HG02588 (cell line): ENCODE data around the gene SERPIND1.

Source experiments
- ATAC-seq: cut with Tn5 transposase; IDR thresholded peaks from one replicate; pipeline ENCODE4 v1.9.1; 2021; ENCODE audit warnings: mild to moderate bottlenecking, moderate library complexity; ENCODE audit not compliant: unreplicated experiment

The SERPIND1 gene

GRCh38 chr22:20774882-20775281 is 969 bp downstream of the SERPIND1 start:
- ATAC-seq: no peak

- no peak for ATAC-seq
Observed at GRCh38 chr22:20775342-20775895, 1.5 kb downstream of the SERPIND1 start.

- no peak for ATAC-seq
Observed at GRCh38 chr22:20776624-20777405, 2.9 kb downstream of the SERPIND1 start.

GRCh38 chr22:20777420-20778177 is 3.7 kb downstream of the SERPIND1 start:
- ATAC-seq: no peak

GRCh38 chr22:20779014-20779817 is 5.3 kb downstream of the SERPIND1 start:
- no peak for ATAC-seq

- no peak for ATAC-seq
Observed at GRCh38 chr22:20779818-20780158, 5.9 kb downstream of the SERPIND1 start.

GRCh38 chr22:20781272-20781990 is 7.5 kb downstream of the SERPIND1 start:
- ATAC-seq: no peak

GRCh38 chr22:20782083-20782482 is 8.2 kb downstream of the SERPIND1 start:
- no peak for ATAC-seq

- no peak for ATAC-seq
Observed at GRCh38 chr22:20782596-20783299, 8.8 kb downstream of the SERPIND1 start.

- ATAC-seq: no peak
Observed at GRCh38 chr22:20783300-20783673, 9.4 kb downstream of the SERPIND1 start.

GRCh38 chr22:20783844-20784723 is 10.2 kb downstream of the SERPIND1 start:
- ATAC-seq: no peak

- ATAC-seq: no peak
Observed at GRCh38 chr22:20785415-20785814, 11.5 kb downstream of the SERPIND1 start.

- ATAC-seq: no peak
Observed at GRCh38 chr22:20786048-20786447, 12.1 kb downstream of the SERPIND1 start.

GRCh38 chr22:20786536-20786979 is 12.6 kb downstream of the SERPIND1 start:
- no peak for ATAC-seq

- ATAC-seq: no peak
Observed at GRCh38 chr22:20787223-20787622, 13.3 kb downstream of the SERPIND1 start.

GRCh38 chr22:20787746-20788626 is 14.1 kb downstream of the SERPIND1 start:
- no peak for ATAC-seq

- ATAC-seq: no peak
Observed at GRCh38 chr22:20788627-20789344, 14.9 kb downstream of the SERPIND1 start.
